Ovary (tissue), 9 donors: Measurements from ENCODE around the gene KCNN2. TPM values are rescaled to one million over a fixed set of nuclear protein-coding genes. Genes with fewer than 3 reads are reported as not detected.

Experiments used
- DNase-seq, 5 donors: peaks; one replicate each; pipeline ENCODE4 v3.0.0-alpha.2; 2019 to 2020
- H3K27ac ChIP-seq, 2 donors: fragments of 200-600 bp; one replicate each; pipeline versions ENCODE4 v1.5.1 to v1.8.0; 2019 to 2022
- H3K27me3 ChIP-seq: fragments of 200-600 bp; one replicate; pipeline ENCODE4 v1.8.0; 2022
- H3K36me3 ChIP-seq: fragments of 200-600 bp; sonication (generic); one replicate; pipeline ENCODE4 v1.5.1; 2019
- H3K4me1 ChIP-seq: one replicate; pipeline ENCODE4 v1.8.1; 2013; ENCODE audit warnings: mild to moderate bottlenecking, moderate library complexity; ENCODE audit not compliant: insufficient read depth
- H3K4me3 ChIP-seq: fragments of 200-600 bp; sonication (generic); one replicate; pipeline ENCODE4 v1.5.1; 2017
- H3K9me3 ChIP-seq, 2 donors: fragments of 200-600 bp in 1 of 2; sonication (generic) in 1 of 2; one replicate each; pipeline versions ENCODE4 v1.5.1 to v1.8.1; 2013 to 2019; ENCODE audit warnings: mild to moderate bottlenecking in 1 of 2, moderate library complexity in 1 of 2
- EP300 ChIP-seq: sonication (generic); formaldehyde crosslinking; IDR thresholded peaks from one replicate; pipeline ENCODE4 v1.6.1; 2017; ENCODE audit warnings: antibody characterized with exemption
- POLR2A ChIP-seq: fragments of 450-650 bp; IDR thresholded peaks from one replicate; pipeline ENCODE4 v1.6.1; 2017; ENCODE audit warnings: antibody characterized with exemption, mild to moderate bottlenecking, moderate library complexity
- WGBS, 3 donors: extraction: QIAGEN DNeasy Blood & Tissue Kit in 1 of 3; methylation state at CpG; one replicate each; pipeline versions ENCODE4 v1.1.5 to v1.1.7; 2013 to 2017; 5-methylcytosine and 5-hydroxymethylcytosine counted together
- intact Hi-C, 4 donors: fragments of 100-400 bp; cut with DNase I; formaldehyde crosslinking; loops; one replicate each; pipeline versions ENCODE4 v1.11.0 to v1.15.1; 2022 to 2023
- polyA plus RNA-seq, 2 donors: library from polyadenylated mRNA; stranded (reverse); fragments of 200-250 nt in 1 of 2; fragments of 350-450 nt in 1 of 2; fragmentation: Illumina TruSeq in 1 of 2; extraction: RNeasy Lipid Tissue Mini Kit (QIAGEN cat#74804) in 1 of 2; gene quantifications; one replicate each; pipeline ENCODE4 v1.2.3, GENCODE V29; 2013 to 2014
- total RNA-seq, 7 donors: library from RNA; depleted of rRNA in 2 of 7; stranded (reverse); fragments of >200 nt in 2 of 7; fragmentation: NEBNext Ultra II Directional in 3 of 7; extraction: Animal tissue kit (Norgen Biotek cat#: 25700) in 3 of 7; gene quantifications; one replicate each; pipeline versions ENCODE4 v1.1.0 to v1.2.4, GENCODE V29; 2016 to 2023
- TF ChIP-seq, protein P1 (sequence below), 3 donors: fragments of 450-650 bp in 2 of 3; fragments of 200-600 bp in 1 of 3; IDR thresholded peaks; one replicate each; pipeline versions ENCODE4 v1.5.1 to v1.8.0; 2016 to 2022; ENCODE audit warnings: antibody characterized with exemption in 3 of 3, mild to moderate bottlenecking in 1 of 3
- donor health status: DM: no; HTN: no; CAD: no; lungs with moderate emphysema.
- donor health status: DM: no; HTN: no; CAD: no.
- donor health status: Bipolar disorder and iron deficiency.
- donor health status: DM: yes; HTN: yes; CAD: no.
- donor health status: DM: no; HTN: no; CAD: no.
- donor health status: DM: yes; HTN: yes; CAD: no.

The KCNN2 gene
- total and polyA plus RNA-seq, 9 donors: 0.48 to 1.6 (median 0.96) TPM

DNA sequence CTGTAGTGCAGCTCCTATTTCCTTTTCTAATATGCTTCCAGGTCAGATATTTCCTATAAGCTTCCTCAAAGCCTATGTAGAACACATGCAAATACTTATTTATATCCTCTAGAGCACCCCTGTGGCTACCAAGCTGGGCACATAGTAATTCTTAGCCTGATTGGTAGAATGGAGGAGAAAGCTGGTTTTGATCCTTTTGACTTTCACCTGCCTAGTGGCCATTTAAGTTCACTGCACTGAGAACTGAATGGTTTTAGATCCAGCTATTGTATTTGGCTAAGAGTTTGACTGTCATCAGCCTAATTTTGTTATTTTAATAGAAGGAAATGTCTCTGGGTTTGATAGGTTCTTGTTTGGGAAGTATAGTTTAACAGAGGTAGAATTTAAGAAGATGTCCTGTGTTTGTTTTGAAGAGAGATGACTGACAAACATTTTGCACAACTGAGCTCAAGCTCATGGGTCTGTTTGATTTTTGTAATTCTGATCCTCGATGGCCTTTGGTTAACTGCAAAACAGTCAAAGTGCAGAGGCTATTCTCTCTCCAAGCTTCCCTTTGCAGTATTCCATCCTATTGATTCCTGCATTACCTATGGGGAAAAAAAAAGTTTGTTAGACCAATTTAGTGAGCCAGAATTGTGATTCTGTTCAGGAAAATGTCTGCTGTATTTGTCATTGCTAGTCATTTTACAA, 85.4 kb downstream of the KCNN2 start:
- 67 to 70% (median 70%) methylated on average over 1 of the region's 1 CpG for WGBS, 3 donors

DNA sequence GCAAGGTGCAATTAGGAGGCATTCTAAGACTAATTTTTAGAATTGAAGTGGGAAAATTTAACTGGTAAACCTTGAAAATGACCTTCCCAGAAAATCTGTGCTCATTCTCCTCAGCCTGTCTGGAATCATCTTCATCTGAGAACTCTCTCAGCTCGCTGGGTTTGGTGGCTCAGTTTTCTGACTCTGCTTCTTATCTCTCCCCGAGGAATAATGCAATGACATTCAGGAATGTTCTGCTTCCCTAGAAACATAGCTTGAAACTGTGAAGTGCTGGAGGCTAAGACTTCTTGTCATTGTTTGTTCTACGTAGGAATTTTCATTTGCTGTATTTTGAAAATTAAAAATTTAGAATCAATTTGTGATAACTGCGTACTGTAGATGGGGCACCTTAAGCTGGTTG, 86.6 kb downstream of the KCNN2 start:
- no peak overlapping the region for H3K4me3 ChIP-seq
- TF ChIP-seq EP300: no peak
- TF ChIP-seq POLR2A: no peak
- TF ChIP-seq, protein P1, sequence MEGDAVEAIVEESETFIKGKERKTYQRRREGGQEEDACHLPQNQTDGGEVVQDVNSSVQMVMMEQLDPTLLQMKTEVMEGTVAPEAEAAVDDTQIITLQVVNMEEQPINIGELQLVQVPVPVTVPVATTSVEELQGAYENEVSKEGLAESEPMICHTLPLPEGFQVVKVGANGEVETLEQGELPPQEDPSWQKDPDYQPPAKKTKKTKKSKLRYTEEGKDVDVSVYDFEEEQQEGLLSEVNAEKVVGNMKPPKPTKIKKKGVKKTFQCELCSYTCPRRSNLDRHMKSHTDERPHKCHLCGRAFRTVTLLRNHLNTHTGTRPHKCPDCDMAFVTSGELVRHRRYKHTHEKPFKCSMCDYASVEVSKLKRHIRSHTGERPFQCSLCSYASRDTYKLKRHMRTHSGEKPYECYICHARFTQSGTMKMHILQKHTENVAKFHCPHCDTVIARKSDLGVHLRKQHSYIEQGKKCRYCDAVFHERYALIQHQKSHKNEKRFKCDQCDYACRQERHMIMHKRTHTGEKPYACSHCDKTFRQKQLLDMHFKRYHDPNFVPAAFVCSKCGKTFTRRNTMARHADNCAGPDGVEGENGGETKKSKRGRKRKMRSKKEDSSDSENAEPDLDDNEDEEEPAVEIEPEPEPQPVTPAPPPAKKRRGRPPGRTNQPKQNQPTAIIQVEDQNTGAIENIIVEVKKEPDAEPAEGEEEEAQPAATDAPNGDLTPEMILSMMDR (IDR thresholded peaks at IDR 0.05): no peak
- no peaks in the 10 kb centered on the region for H3K27me3 ChIP-seq
- 56 to 64% (median 60%) methylated on average over 4 of the region's 4 CpGs for WGBS, 3 donors
- DNase-seq: no peak
- H3K9me3 ChIP-seq: no peaks in the 10 kb centered on the region
- intact Hi-C loops: loop anchor here in 1 of 4 donors (10.0 kb wide), 1 partner anchor 824 kb away; no protein-coding TSS in a partner anchor
- H3K4me1 ChIP-seq: no peaks in the 10 kb centered on the region
- no peaks in the 10 kb centered on the region for H3K36me3 ChIP-seq
- H3K27ac ChIP-seq: no peak overlapping the region

More for the DNA sequence above, 85.4 kb downstream of the KCNN2 start:
- no peaks in the 10 kb centered on the region for H3K9me3 ChIP-seq
- H3K4me1 ChIP-seq: no peaks in the 10 kb centered on the region
- H3K27ac ChIP-seq: no peak overlapping the region
- no peaks in the 10 kb centered on the region for H3K36me3 ChIP-seq
- TF ChIP-seq, protein P1 (IDR thresholded peaks at IDR 0.05): no peak
- no peak for TF ChIP-seq EP300
- TF ChIP-seq POLR2A: no peak
- intact Hi-C loops: loop anchor here in 1 of 4 donors (10.0 kb wide), 1 partner anchor 822 kb away; no protein-coding TSS in a partner anchor
- H3K27me3 ChIP-seq: no peaks in the 10 kb centered on the region
- no peak overlapping the region for H3K4me3 ChIP-seq
- DNase-seq: no peak

DNA sequence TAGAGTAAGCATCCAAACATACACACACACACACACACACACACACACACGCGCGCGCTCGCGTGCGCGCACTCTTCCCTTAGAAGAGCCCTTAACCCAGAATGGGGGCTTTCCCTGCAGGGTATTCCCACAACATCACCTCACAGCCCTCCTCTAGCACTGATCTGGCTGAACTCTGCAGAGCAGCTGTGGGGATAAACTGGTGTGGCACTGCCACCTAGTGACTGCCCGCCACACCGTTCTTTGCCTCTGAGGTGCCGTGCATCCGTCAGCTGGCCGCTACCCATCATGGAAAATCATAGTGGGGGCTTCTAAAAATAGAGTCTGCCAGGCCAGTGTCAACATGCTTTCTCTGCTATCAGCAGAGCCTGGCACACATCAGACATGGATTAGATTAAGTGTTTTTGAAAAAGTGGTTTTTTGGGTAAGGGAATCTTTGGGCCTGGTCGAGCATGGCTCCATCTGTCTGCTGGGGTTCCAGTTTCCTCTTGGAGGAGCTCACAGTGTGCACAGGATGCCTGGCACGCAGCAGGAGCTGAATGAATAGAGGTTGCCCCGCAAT, 88.1 kb downstream of the KCNN2 start:
- intact Hi-C loops: loop anchor here in 1 of 4 donors (10.0 kb wide), 1 partner anchor 825 kb away; no protein-coding TSS in a partner anchor
- 3 to 7% (median 5%) methylated on average over 16 of the region's 16 CpGs for WGBS, 3 donors
- Histone ChIP-seq H3K9me3 (no peaks in the 10 kb centered on the region), H3K27me3 (no peaks in the 10 kb centered on the region), H3K27ac (no peak overlapping the region), H3K4me1 (no peaks in the 10 kb centered on the region), H3K4me3 (no peak overlapping the region), H3K36me3 (no peaks in the 10 kb centered on the region)
- peak; percentile 40 to 74 (median 58) for DNase-seq
- TF ChIP-seq EP300: no peak
- TF ChIP-seq, protein P1 (IDR thresholded peaks at IDR 0.05): peak in 2 of 3 donors; percentile 35 to 56
- TF ChIP-seq POLR2A: no peak

DNA sequence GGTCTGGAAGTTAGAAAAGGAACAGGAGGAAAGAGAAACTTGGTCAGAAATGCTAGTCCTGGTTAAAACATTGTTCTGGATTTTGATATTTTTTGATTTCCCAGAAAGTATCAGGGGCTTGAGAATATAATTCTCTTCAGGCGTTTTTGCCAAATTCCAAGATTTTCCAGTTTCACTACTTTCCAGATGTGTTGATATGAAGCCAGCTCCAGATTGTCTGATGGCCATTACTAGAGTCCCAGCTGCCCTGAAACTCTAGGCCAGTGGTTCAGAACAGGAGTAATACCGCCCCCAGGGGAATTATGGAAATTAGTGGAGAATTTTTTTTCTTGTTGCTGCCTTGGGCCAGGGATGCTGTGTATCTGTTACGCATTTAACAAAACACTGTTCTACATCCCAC, 88.6 kb downstream of the KCNN2 start:
- Histone ChIP-seq H3K27ac (no peak overlapping the region), H3K4me1 (no peaks in the 10 kb centered on the region), H3K27me3 (no peaks in the 10 kb centered on the region), H3K9me3 (no peaks in the 10 kb centered on the region), H3K36me3 (no peaks in the 10 kb centered on the region), H3K4me3 (no peak overlapping the region)
- DNase-seq: no peak
- TF ChIP-seq, protein P1 (IDR thresholded peaks at IDR 0.05): no peak
- intact Hi-C loops: no loop called here
- 55 to 58% (median 56%) methylated on average over 3 of the region's 3 CpGs for WGBS, 3 donors
